Measurements from ENCODE around the gene TCTA.
"Not testable (repeated sequence)": the region's sequence is repeated elsewhere in the genome, so short reads cannot be mapped to it uniquely, and the experiment has no call there.

Gene TCTA

DNA sequence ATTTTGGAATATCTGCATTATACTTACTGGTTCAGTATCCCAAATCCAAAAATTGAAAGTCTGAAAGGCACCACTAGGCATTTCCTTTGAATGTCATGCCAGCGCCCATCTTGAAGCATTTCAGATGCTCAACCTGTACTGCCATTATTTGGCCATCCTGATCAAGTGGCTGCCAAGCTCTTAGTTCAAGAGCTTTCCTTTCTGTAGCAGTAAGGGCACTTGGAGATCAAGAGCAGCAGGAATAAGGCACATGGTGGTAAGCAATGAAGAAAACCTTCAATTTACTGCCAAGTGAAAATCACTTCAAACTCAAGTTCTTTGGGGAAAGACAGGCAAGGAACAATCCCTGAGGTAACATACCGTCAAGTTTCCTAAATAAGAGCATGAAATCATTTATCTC is 10.5 kb upstream of the TCTA start:
- DNase-seq (ENCODE audit: low spot score): no peak
- no peak for TF ChIP-seq CTCF (IDR thresholded peaks at IDR 0.05; ENCODE audit: extremely low read depth, missing control alignments)

GRCh38 chr3:49403891-49404290 is 8.3 kb upstream of the TCTA start:
- no peak for DNase-seq (ENCODE audit: low spot score)

DNA sequence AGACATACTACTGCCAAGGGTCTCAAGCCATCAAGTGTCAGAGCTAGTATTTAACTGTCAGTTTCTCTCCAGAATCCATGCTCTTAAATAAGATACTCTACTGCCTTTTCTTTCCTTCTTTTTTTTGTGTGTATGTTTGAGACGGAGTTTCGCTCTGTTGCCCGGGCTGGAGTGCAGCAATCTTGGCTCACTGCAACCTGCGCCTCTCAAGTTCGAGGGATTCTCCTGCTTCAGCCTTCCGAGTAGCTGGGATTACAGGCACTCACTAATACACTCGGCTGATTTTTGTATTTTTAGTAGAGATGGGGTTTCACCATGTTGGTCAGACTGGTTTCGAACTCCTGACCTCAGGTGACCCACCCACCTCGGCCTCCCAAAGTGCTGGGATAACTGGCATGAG is 6.7 kb upstream of the TCTA start:
- not testable (repeated sequence) for DNase-seq (ENCODE audit: low spot score)

More at GRCh38 chr3:49403891-49404290, 8.3 kb upstream of the TCTA start:
- no peak for TF ChIP-seq CTCF (IDR thresholded peaks at IDR 0.05; ENCODE audit: extremely low read depth, missing control alignments)

DNA sequence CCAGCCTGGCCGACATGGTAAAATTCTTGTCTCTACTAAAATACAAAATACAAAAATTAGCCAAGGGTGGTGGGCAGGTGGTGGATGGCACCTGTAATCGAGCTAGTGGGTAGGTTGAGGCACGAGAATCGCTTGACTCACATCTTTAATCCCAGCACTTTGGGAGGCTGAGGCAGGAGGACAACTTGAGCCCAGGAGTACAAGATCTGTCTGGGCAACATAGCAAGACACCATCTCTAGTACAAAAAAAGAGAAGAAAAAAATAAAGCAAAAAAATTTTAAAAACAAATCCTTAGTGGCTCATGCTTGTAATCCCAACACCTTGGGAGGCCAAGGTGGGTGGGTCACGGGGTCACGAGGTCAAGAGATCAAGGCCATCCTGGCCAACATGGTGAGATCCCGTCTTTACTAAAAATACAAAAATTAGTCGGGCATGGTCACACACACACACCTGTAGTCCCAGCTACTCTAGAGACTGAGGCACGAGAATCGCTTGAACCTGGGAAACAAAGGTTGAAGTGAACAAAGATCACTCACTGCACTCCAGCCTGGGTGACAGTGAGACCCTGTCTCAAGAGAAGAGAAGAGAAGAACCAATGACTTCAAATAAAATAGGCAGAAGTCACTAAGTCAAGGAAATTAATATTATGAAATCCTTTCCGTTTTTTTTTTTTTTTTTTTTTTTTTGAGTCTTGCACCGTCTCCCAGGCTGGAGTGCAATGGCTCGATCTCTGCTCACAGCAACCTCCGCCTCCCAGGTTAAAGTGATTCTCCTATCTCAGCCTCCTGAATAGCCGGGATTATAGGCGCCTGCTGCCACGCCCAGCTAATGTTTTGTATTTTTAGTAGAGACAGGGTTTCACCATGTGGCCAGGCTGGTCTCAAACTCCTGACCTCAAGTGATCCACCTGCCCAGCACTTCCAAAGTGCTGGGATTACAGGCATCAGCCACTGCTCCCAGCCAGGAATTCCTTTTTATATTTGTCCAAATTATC is 5.4 kb upstream of the TCTA start:
- TF ChIP-seq CTCF (IDR thresholded peaks at IDR 0.05; ENCODE audit: extremely low read depth, missing control alignments): no peak
- no peak for DNase-seq (ENCODE audit: low spot score)

DNA sequence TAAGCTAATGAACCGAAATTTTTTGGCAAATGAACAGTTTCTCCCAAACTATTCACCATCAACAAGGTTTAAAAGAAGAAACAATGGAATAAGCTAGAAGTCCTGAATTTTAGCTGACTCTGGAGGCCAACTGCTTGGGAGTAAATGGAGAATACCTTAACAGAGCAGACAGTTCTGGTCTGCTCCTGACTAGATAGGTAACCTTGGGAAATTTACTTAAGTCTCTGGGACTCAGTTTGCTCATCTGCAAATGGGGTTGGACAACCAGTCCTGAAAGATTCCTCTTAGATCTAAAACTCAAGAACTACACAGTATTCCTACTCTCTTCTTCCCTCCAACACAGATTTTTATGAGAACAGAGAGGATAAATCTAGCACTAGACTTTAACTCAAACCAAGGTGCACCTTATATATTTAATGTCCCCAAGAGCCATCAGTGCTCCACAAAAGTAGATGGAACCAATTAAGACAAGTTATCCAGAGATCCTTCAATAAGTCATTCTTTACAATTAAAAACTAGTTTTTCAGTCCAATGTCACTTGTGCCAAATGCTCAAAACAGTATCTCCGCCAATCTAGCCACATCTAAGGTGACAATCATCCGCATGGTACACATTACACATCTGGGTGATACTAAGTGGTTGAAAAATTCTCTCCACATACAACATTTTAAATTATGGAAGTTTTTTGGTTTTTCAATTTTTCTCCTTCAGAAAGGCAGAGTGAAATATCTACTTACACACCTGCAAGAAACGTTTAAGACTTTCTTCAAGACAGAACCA is 2.0 kb upstream of the TCTA start:
- TF ChIP-seq CTCF (IDR thresholded peaks at IDR 0.05; ENCODE audit: extremely low read depth, missing control alignments): no peak
- DNase-seq (ENCODE audit: low spot score): no peak

DNA sequence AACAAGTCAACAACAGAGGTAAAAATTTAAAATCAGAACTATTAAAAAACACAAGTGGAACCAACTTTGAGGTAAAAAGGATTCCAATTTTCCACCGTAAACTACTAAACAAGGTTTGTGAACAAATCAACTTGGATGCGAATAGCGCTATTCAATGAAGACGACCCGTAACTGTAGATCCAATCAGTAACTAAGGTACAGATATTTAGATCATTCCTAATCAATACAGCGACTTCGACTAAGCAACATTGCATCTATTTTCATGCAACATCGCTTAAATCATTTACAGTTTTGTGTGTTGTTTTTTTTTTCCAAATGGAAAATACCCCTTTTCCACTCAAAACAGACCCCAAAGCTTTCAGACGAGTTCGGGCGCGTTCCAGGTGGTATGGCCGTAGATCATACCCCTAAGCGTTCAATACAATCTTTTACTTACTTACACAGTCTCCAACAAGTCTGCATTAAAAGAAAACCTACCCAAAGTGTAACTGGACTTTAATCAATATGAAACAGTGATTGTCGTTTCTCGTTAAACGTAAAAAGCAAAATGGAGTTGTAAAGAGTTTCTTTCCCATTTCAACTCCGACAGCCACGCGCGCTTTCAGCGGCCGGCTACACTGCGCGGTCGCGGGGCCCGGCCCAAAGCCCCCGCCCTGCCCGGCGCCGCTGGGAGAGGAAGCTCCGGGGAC is 1.2 kb upstream of the TCTA start:
- no peak for TF ChIP-seq CTCF (IDR thresholded peaks at IDR 0.05; ENCODE audit: extremely low read depth, missing control alignments)
- DNase-seq (ENCODE audit: low spot score): no peak

DNA sequence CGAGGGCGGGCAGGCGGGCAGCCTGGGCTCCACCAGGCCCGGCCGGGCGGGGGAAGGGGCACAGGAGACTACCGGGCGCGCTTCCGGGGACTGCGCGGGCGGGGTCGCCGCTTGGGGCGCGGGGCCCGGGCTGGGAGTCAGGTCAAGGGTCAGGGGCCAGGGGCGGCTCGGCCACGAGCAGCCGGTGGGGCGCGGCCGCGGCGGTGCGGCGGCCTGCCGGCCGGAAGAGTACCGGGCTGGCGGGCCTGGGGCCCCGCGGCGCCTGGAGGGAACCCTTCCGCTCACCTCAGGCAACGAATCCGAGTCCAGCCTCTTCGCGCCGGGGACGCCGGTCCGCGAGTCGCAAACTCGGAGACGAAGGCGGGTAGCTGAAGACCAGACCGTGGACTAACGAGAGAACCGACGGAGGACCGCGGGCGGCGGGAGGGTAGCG is 672 bp upstream of the TCTA start:
- no peak for TF ChIP-seq CTCF (IDR thresholded peaks at IDR 0.05; ENCODE audit: extremely low read depth, missing control alignments)
- DNase-seq (ENCODE audit: low spot score): no peak
